ENCODE data around the gene TMEM87B. TPM values are rescaled to one million over a fixed set of nuclear protein-coding genes. Genes with fewer than 3 reads are reported as not detected.
A peak's percentile ranks its signal among the peaks of the same experiment; 100 is the strongest.

The TMEM87B gene
- total and polyA plus RNA-seq, 9 donors: 7.1 to 23.8 (median 13.2) TPM

GRCh38 chr2:112048887-112049286 lies 6.2 kb upstream of the TMEM87B start:
- peak in 1 of 5 donors; percentile 45 for DNase-seq
- intact Hi-C loops (cut with DNase I): loop anchor here (2.0 to 5.0 kb wide), 3 partner anchors 152 to 162 kb away; partner anchors contain the start of gene MERTK (in 2 of the 4)
- H3K9me3 ChIP-seq: no peaks in the 10 kb centered on the region
- no peaks in the 10 kb centered on the region for H3K36me3 ChIP-seq
- H3K4me3 ChIP-seq: no peak overlapping the region
- no peak for TF ChIP-seq POLR2A (IDR thresholded peaks at IDR 0.05)
- peak; percentile 78 to 84 (median 80) for TF ChIP-seq CTCF (IDR thresholded peaks at IDR 0.05)
- no peak for TF ChIP-seq EP300 (IDR thresholded peaks at IDR 0.05)
- H3K27me3 ChIP-seq: no peaks in the 10 kb centered on the region
- peaks cover 2% of the 10 kb centered on the region for H3K4me1 ChIP-seq (ENCODE audit: insufficient read depth)
- no peak overlapping the region for H3K27ac ChIP-seq
- 8 to 19% (median 19%) methylated on average over 3 of the region's 3 CpGs for WGBS, 3 donors

- Histone ChIP-seq H3K9me3 (no peaks in the 10 kb centered on the region), H3K36me3 (no peaks in the 10 kb centered on the region), H3K27ac (no peak overlapping the region), H3K4me3 (no peak overlapping the region), H3K27me3 (no peaks in the 10 kb centered on the region), H3K4me1 (ENCODE audit: insufficient read depth) (peaks cover 2% of the 10 kb centered on the region)
- intact Hi-C loops (cut with DNase I): loop anchor here in 1 of 4 donors (10.0 kb wide), 1 partner anchor 204 kb away; the partner anchor contains the start of gene ZC3H8
- whole genome bisulfite sequencing, 3 donors: 73 to 92% (median 75%) methylated on average over 1 of the region's 1 CpG
- no peak for DNase-seq
- TF ChIP-seq CTCF (IDR thresholded peaks at IDR 0.05) (no peak), POLR2A (IDR thresholded peaks at IDR 0.05) (no peak), EP300 (IDR thresholded peaks at IDR 0.05) (no peak)
These were observed 4.8 kb upstream of the TMEM87B start for GRCh38 chr2:112050316-112050715.

- peak overlapping the region; percentile 57 for H3K4me3 ChIP-seq
- DNase-seq: peak; percentile 99 to 100 (median 99)
- no peaks in the 10 kb centered on the region for H3K9me3 ChIP-seq
- H3K4me1 ChIP-seq (ENCODE audit: insufficient read depth): peaks cover 8% of the 10 kb centered on the region
- H3K27me3 ChIP-seq: no peaks in the 10 kb centered on the region
- H3K27ac ChIP-seq: peak overlapping the region; percentile 70 to 93
- no peaks in the 10 kb centered on the region for H3K36me3 ChIP-seq
- TF ChIP-seq POLR2A (IDR thresholded peaks at IDR 0.05) (no peak), EP300 (IDR thresholded peaks at IDR 0.05) (no peak), CTCF (IDR thresholded peaks at IDR 0.05) (no peak)
- intact Hi-C loops (cut with DNase I): loop anchor here in 1 of 4 donors (10.0 kb wide), 1 partner anchor 201 kb away; the partner anchor contains the start of gene ZC3H8
- 0 to 1% (median 1%) methylated on average over 33 to 61 of the region's 62 CpGs for WGBS, 3 donors
These were observed 887 bp upstream of the TMEM87B start for GRCh38 chr2:112053917-112054846.

- WGBS, 3 donors: 0 to 1% (median 0%) methylated on average over 41 to 42 of the region's 42 CpGs
- Histone ChIP-seq H3K4me3 (peak overlapping the region; percentile 86), H3K4me1 (ENCODE audit: insufficient read depth) (peaks cover 8% of the 10 kb centered on the region), H3K27ac (peak overlapping the region; percentile 54 to 94), H3K27me3 (no peaks in the 10 kb centered on the region), H3K36me3 (no peaks in the 10 kb centered on the region), H3K9me3 (no peaks in the 10 kb centered on the region)
- DNase-seq: peak; percentile 61 to 80 (median 67)
- intact Hi-C loops (cut with DNase I): loop anchor here in 1 of 4 donors (10.0 kb wide), 1 partner anchor 199 kb away; the partner anchor contains the start of gene ZC3H8
- no peak for TF ChIP-seq CTCF (IDR thresholded peaks at IDR 0.05)
- TF ChIP-seq EP300 (IDR thresholded peaks at IDR 0.05): peak; percentile 17
These were observed 909 bp downstream of the TMEM87B start for GRCh38 chr2:112055730-112056625.

All from ovary (tissue), 9 donors.